BLaER1 (cell line): ENCODE data around the gene ALG8.

ENCODE experiments used
- H3K27ac ChIP-seq: shearing (Covaris generic); formaldehyde crosslinking; 2 replicates; pipeline ENCODE4 v1.8.1; 2022
- H3K27me3 ChIP-seq: shearing (Covaris generic); formaldehyde crosslinking; 2 replicates; pipeline ENCODE4 v1.8.1; 2022
- H3K36me3 ChIP-seq: shearing (Covaris generic); formaldehyde crosslinking; 2 replicates; pipeline ENCODE4 v1.8.1; 2022
- H3K4me1 ChIP-seq: shearing (Covaris generic); formaldehyde crosslinking; 2 replicates; pipeline ENCODE4 v1.8.1; 2022
- H3K4me2 ChIP-seq: shearing (Covaris generic); formaldehyde crosslinking; 2 replicates; pipeline ENCODE4 v1.8.1; 2022
- H3K4me3 ChIP-seq: shearing (Covaris generic); formaldehyde crosslinking; 2 replicates; pipeline ENCODE4 v1.8.1; 2022
- H3K9ac ChIP-seq: shearing (Covaris generic); formaldehyde crosslinking; 2 replicates; pipeline ENCODE4 v1.8.1; 2022
- H3K9me3 ChIP-seq: shearing (Covaris generic); formaldehyde crosslinking; 2 replicates; pipeline ENCODE4 v1.8.1; 2022
- H4K20me1 ChIP-seq: shearing (Covaris generic); formaldehyde crosslinking; 2 replicates; pipeline ENCODE4 v1.8.1; 2022
- Cebpa-rat ChIP-seq: shearing (Covaris generic); IDR thresholded peaks from 2 replicates; pipeline ENCODE4 v1.8.1; 2022

The ALG8 gene

GRCh38 chr11:78138694-78139421 lies 568 bp downstream of the ALG8 start:
- no peaks in the 10 kb centered on the region for H3K27me3 ChIP-seq
- peak overlapping the region; percentile 87 for H3K9ac ChIP-seq
- peak overlapping the region; percentile 75 for H3K4me2 ChIP-seq
- H3K9me3 ChIP-seq = peaks cover 20% of the 10 kb centered on the region
- peaks cover 41% of the 10 kb centered on the region for H3K4me1 ChIP-seq
- no peaks in the 10 kb centered on the region for H4K20me1 ChIP-seq
- TF ChIP-seq Cebpa-rat = no peak
- H3K27ac ChIP-seq = peak overlapping the region; percentile 89
- H3K4me3 ChIP-seq = peak overlapping the region; percentile 77
- peaks cover 42% of the 10 kb centered on the region for H3K36me3 ChIP-seq

GRCh38 chr11:78138291-78138690 lies 1.1 kb downstream of the ALG8 start:
- no peaks in the 10 kb centered on the region for H3K27me3 ChIP-seq
- peak overlapping the region; percentile 77 for H3K4me3 ChIP-seq
- peaks cover 36% of the 10 kb centered on the region for H3K4me1 ChIP-seq
- H3K4me2 ChIP-seq = peak overlapping the region; percentile 75
- H3K27ac ChIP-seq = no peak overlapping the region
- no peaks in the 10 kb centered on the region for H4K20me1 ChIP-seq
- H3K9ac ChIP-seq = no peak overlapping the region
- no peak for TF ChIP-seq Cebpa-rat
- peaks cover 24% of the 10 kb centered on the region for H3K9me3 ChIP-seq
- peaks cover 48% of the 10 kb centered on the region for H3K36me3 ChIP-seq

- no peak overlapping the region for H3K4me2 ChIP-seq
- no peak overlapping the region for H3K27ac ChIP-seq
- H3K4me3 ChIP-seq = no peak overlapping the region
- TF ChIP-seq Cebpa-rat = no peak
- H4K20me1 ChIP-seq = no peaks in the 10 kb centered on the region
- no peak overlapping the region for H3K9ac ChIP-seq
- no peaks in the 10 kb centered on the region for H3K4me1 ChIP-seq
- peaks cover 47% of the 10 kb centered on the region for H3K36me3 ChIP-seq
- peaks cover 25% of the 10 kb centered on the region for H3K9me3 ChIP-seq
- H3K27me3 ChIP-seq = no peaks in the 10 kb centered on the region
Observed at GRCh38 chr11:78132475-78132874, 7.0 kb downstream of the ALG8 start.

GRCh38 chr11:78131956-78132355 lies 7.5 kb downstream of the ALG8 start:
- H3K4me2 ChIP-seq = no peak overlapping the region
- TF ChIP-seq Cebpa-rat = no peak

GRCh38 chr11:78127403-78127802 lies 12.0 kb downstream of the ALG8 start:
- Histone ChIP-seq H3K9ac (no peak overlapping the region), H3K36me3 (peaks cover 22% of the 10 kb centered on the region), H4K20me1 (no peaks in the 10 kb centered on the region), H3K4me1 (no peaks in the 10 kb centered on the region), H3K27me3 (no peaks in the 10 kb centered on the region), H3K4me2 (no peak overlapping the region), H3K9me3 (no peaks in the 10 kb centered on the region), H3K27ac (no peak overlapping the region), H3K4me3 (no peak overlapping the region)
- TF ChIP-seq Cebpa-rat = no peak

More at GRCh38 chr11:78131956-78132355, 7.5 kb downstream of the ALG8 start:
- H3K36me3 ChIP-seq = peaks cover 42% of the 10 kb centered on the region
- H3K9me3 ChIP-seq = peaks cover 25% of the 10 kb centered on the region
- no peak overlapping the region for H3K27ac ChIP-seq
- H3K4me3 ChIP-seq = no peak overlapping the region
- H3K9ac ChIP-seq = no peak overlapping the region
- H3K27me3 ChIP-seq = no peaks in the 10 kb centered on the region
- no peaks in the 10 kb centered on the region for H3K4me1 ChIP-seq
- no peaks in the 10 kb centered on the region for H4K20me1 ChIP-seq

GRCh38 chr11:78112582-78113275 lies 26.7 kb downstream of the ALG8 start:
- Histone ChIP-seq H3K27ac (no peak overlapping the region), H3K9me3 (no peaks in the 10 kb centered on the region), H3K9ac (no peak overlapping the region), H4K20me1 (no peaks in the 10 kb centered on the region), H3K4me2 (no peak overlapping the region), H3K4me1 (no peaks in the 10 kb centered on the region), H3K36me3 (peaks cover 96% of the 10 kb centered on the region), H3K4me3 (no peak overlapping the region), H3K27me3 (no peaks in the 10 kb centered on the region)
- TF ChIP-seq Cebpa-rat = no peak

- no peaks in the 10 kb centered on the region for H3K27me3 ChIP-seq
- H3K9me3 ChIP-seq = no peaks in the 10 kb centered on the region
- no peak overlapping the region for H3K9ac ChIP-seq
- no peaks in the 10 kb centered on the region for H3K4me1 ChIP-seq
- H3K4me3 ChIP-seq = no peak overlapping the region
- no peak overlapping the region for H3K4me2 ChIP-seq
- no peak overlapping the region for H3K27ac ChIP-seq
- H4K20me1 ChIP-seq = no peaks in the 10 kb centered on the region
- H3K36me3 ChIP-seq = peaks cover 92% of the 10 kb centered on the region
- TF ChIP-seq Cebpa-rat = no peak
Observed at GRCh38 chr11:78111298-78111697, 28.1 kb downstream of the ALG8 start.

GRCh38 chr11:78110830-78111229 lies 28.6 kb downstream of the ALG8 start:
- H3K27me3 ChIP-seq = no peaks in the 10 kb centered on the region
- H3K9me3 ChIP-seq = no peaks in the 10 kb centered on the region
- H3K9ac ChIP-seq = no peak overlapping the region
- no peak overlapping the region for H3K4me2 ChIP-seq
- no peaks in the 10 kb centered on the region for H3K4me1 ChIP-seq
- no peak overlapping the region for H3K4me3 ChIP-seq
- no peak overlapping the region for H3K27ac ChIP-seq
- no peaks in the 10 kb centered on the region for H4K20me1 ChIP-seq
- TF ChIP-seq Cebpa-rat = no peak
- peaks cover 92% of the 10 kb centered on the region for H3K36me3 ChIP-seq

GRCh38 chr11:78110351-78110750 lies 29.1 kb downstream of the ALG8 start:
- no peaks in the 10 kb centered on the region for H3K4me1 ChIP-seq
- no peak overlapping the region for H3K9ac ChIP-seq
- H3K27me3 ChIP-seq = no peaks in the 10 kb centered on the region
- peaks cover 91% of the 10 kb centered on the region for H3K36me3 ChIP-seq
- H4K20me1 ChIP-seq = no peaks in the 10 kb centered on the region
- no peaks in the 10 kb centered on the region for H3K9me3 ChIP-seq
- H3K27ac ChIP-seq = no peak overlapping the region
- H3K4me2 ChIP-seq = no peak overlapping the region
- H3K4me3 ChIP-seq = no peak overlapping the region
- no peak for TF ChIP-seq Cebpa-rat
